Glutamatergic neuron (in vitro differentiated cells): ENCODE results near the gene GEMIN8. TPM values are rescaled to one million over a fixed set of nuclear protein-coding genes. Genes with fewer than 3 reads are reported as not detected.
A peak's percentile ranks its signal among the peaks of the same experiment; 100 is the strongest.

ENCODE experiments used
- DNase-seq: peaks from one replicate; pipeline ENCODE4 v3.0.0; 2022
- H3K27ac Mint-ChIP-seq: one replicate; pipeline ENCODE4 v1.8.0; 2020; ENCODE audit warnings: mild to moderate bottlenecking, mixed read lengths, inconsistent platforms; ENCODE audit not compliant: unreplicated experiment
- H3K27me3 Mint-ChIP-seq: one replicate; pipeline ENCODE4 v1.8.0; 2020; ENCODE audit warnings: mild to moderate bottlenecking, moderate library complexity, mixed read lengths, inconsistent platforms; ENCODE audit not compliant: unreplicated experiment
- H3K36me3 Mint-ChIP-seq: one replicate; pipeline ENCODE4 v1.8.0; 2020; ENCODE audit warnings: mild to moderate bottlenecking, mixed read lengths, inconsistent platforms; ENCODE audit not compliant: unreplicated experiment
- H3K4me1 Mint-ChIP-seq: one replicate; pipeline ENCODE4 v1.8.0; 2020; ENCODE audit warnings: mild to moderate bottlenecking, low read depth, mixed read lengths, inconsistent platforms; ENCODE audit not compliant: unreplicated experiment
- H3K4me3 Mint-ChIP-seq: one replicate; pipeline ENCODE4 v1.8.0; 2020; ENCODE audit warnings: mild to moderate bottlenecking, mixed read lengths, inconsistent platforms; ENCODE audit not compliant: unreplicated experiment
- H3K9me3 Mint-ChIP-seq: one replicate; pipeline ENCODE4 v1.8.0; 2020; ENCODE audit warnings: mild to moderate bottlenecking, moderate library complexity, mixed read lengths, inconsistent platforms; ENCODE audit not compliant: unreplicated experiment
- total RNA-seq: library from RNA; stranded (reverse); fragmentation: NEBNext Ultra II Directional; extraction: Animal tissue kit (Norgen Biotek cat#: 25700); gene quantifications from one replicate; pipeline ENCODE4 v1.2.1, GENCODE V29; 2021; ENCODE audit not compliant: unreplicated experiment
- TF ChIP-seq, protein P1 (sequence below): fragments of 200-600 bp; sonication (generic); IDR thresholded peaks from one replicate; pipeline ENCODE4 v1.5.0; 2021; ENCODE audit not compliant: partially characterized antibody, unreplicated experiment

Gene GEMIN8
- total RNA-seq, 1 donor from 2014 or later, result 8.2 TPM

- Mint-ChIP-seq H3K36me3 (no peaks in the 10 kb centered on the region), H3K9me3 (no peaks in the 10 kb centered on the region)
- DNase-seq, result no peak
Measured at GRCh38 chrX:14050709-14051108, 21.0 kb upstream of the GEMIN8 start.

DNA sequence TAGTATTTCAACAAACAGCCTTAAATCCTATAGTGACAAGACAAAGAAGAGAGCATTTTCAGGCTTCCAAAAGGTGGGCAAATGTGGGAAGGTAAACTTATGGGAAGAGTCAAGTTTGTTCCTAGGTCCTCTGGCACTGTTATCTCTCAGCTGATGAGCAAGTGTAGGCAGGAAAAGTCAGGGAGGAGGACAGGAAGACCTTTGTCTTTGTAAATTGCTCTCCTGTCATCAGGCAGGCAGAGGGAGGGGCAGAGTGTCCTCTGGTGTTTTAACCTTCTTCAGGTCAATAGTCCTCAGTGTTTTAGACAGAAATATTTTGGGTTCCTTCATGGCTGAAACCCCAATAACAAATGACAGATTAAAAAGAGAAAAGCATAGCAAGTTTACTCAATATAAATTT, 13.5 kb upstream of the GEMIN8 start:
- Mint-ChIP-seq H3K9me3 (no peaks in the 10 kb centered on the region), H3K36me3 (no peaks in the 10 kb centered on the region), H3K4me1 (peaks cover 11% of the 10 kb centered on the region), H3K4me3 (no peak overlapping the region), H3K27ac (no peak overlapping the region), H3K27me3 (no peaks in the 10 kb centered on the region)
- TF ChIP-seq, protein P1, sequence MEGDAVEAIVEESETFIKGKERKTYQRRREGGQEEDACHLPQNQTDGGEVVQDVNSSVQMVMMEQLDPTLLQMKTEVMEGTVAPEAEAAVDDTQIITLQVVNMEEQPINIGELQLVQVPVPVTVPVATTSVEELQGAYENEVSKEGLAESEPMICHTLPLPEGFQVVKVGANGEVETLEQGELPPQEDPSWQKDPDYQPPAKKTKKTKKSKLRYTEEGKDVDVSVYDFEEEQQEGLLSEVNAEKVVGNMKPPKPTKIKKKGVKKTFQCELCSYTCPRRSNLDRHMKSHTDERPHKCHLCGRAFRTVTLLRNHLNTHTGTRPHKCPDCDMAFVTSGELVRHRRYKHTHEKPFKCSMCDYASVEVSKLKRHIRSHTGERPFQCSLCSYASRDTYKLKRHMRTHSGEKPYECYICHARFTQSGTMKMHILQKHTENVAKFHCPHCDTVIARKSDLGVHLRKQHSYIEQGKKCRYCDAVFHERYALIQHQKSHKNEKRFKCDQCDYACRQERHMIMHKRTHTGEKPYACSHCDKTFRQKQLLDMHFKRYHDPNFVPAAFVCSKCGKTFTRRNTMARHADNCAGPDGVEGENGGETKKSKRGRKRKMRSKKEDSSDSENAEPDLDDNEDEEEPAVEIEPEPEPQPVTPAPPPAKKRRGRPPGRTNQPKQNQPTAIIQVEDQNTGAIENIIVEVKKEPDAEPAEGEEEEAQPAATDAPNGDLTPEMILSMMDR, result no peak
- no peak for DNase-seq

More at GRCh38 chrX:14050709-14051108, 21.0 kb upstream of the GEMIN8 start:
- peaks cover 2% of the 10 kb centered on the region for H3K4me1 Mint-ChIP-seq
- TF ChIP-seq, protein P1, result no peak
- no peak overlapping the region for H3K4me3 Mint-ChIP-seq
- peaks cover 1% of the 10 kb centered on the region for H3K27me3 Mint-ChIP-seq
- no peak overlapping the region for H3K27ac Mint-ChIP-seq

DNA sequence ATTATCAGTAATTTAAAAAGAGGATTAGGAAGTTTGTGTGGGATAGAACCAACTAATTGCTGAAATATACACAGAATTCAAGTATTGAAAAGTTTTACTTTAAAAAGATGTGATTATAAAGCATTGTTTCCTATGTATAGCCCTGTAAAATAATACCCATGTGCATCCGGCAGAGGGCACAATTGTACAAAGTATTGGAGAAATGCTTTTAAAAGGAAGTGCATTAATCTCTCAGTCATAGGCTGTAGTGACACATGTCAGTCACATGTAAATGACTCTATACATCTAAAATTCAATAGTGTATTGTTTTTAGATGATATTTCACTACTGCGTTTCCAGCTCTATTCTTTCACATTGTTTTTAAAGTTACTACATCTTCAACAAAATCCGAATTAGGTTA, 9.7 kb upstream of the GEMIN8 start:
- DNase-seq, result peak; percentile 39
- peaks cover 1% of the 10 kb centered on the region for H3K27me3 Mint-ChIP-seq
- no peaks in the 10 kb centered on the region for H3K36me3 Mint-ChIP-seq
- H3K4me3 Mint-ChIP-seq, result no peak overlapping the region
- no peaks in the 10 kb centered on the region for H3K9me3 Mint-ChIP-seq
- TF ChIP-seq, protein P1, result peak; percentile 76
- peaks cover 11% of the 10 kb centered on the region for H3K4me1 Mint-ChIP-seq
- H3K27ac Mint-ChIP-seq, result no peak overlapping the region

DNA sequence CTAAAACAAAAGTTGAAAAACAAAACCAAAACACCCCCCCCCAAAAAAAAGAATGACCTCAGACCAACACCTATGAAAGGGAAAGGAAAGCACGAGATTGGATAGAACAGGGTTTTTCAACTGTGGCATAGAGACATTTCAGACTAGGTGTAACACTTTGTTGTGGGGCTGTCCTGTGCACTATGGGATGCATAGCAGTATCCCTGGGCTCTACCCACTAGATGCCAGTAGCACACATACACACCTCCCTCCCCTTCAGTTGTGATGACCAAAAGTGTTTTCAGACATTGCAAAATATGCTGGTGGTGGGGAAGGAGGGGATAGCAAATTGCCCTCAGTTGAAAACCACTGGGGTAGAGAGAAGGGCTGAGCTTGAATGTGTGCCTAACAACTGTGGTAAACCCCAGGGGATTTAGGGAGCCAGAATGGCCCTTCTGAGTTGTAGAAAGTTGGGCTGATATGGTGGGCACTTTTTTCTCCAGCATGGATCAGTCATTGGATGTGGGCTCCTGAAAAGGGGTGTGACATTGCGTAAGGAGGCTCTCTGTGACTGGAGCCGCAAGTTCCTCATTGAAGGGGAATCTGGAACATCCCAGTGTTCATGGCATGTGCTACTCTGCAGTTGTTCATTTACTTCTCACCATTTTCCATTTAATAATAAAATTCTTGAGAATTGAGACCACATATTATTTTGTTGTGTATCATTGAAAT, 8.8 kb upstream of the GEMIN8 start:
- DNase-seq, result no peak
- H3K9me3 Mint-ChIP-seq, result no peaks in the 10 kb centered on the region
- H3K27ac Mint-ChIP-seq, result no peak overlapping the region
- no peaks in the 10 kb centered on the region for H3K36me3 Mint-ChIP-seq
- TF ChIP-seq, protein P1, result no peak
- H3K4me3 Mint-ChIP-seq, result no peak overlapping the region
- H3K4me1 Mint-ChIP-seq, result peaks cover 11% of the 10 kb centered on the region
- H3K27me3 Mint-ChIP-seq, result peaks cover 4% of the 10 kb centered on the region

GRCh38 chrX:14032406-14032805, 2.7 kb upstream of the GEMIN8 start:
- Mint-ChIP-seq H3K9me3 (peaks cover 2% of the 10 kb centered on the region), H3K36me3 (no peaks in the 10 kb centered on the region), H3K27me3 (peaks cover 5% of the 10 kb centered on the region), H3K4me1 (peaks cover 8% of the 10 kb centered on the region), H3K27ac (no peak overlapping the region), H3K4me3 (no peak overlapping the region)
- TF ChIP-seq, protein P1, result peak; percentile 79
- no peak for DNase-seq
